NCI-H446 treated with DMSO at 0.1 percent for 48 hours (cell line): ENCODE measurements around the gene WDFY1.

Experiments used
- DNase-seq: peaks from one replicate; lab custom pipeline; 2025; lab: John Stamatoyannopoulos, UW

The WDFY1 gene

DNA sequence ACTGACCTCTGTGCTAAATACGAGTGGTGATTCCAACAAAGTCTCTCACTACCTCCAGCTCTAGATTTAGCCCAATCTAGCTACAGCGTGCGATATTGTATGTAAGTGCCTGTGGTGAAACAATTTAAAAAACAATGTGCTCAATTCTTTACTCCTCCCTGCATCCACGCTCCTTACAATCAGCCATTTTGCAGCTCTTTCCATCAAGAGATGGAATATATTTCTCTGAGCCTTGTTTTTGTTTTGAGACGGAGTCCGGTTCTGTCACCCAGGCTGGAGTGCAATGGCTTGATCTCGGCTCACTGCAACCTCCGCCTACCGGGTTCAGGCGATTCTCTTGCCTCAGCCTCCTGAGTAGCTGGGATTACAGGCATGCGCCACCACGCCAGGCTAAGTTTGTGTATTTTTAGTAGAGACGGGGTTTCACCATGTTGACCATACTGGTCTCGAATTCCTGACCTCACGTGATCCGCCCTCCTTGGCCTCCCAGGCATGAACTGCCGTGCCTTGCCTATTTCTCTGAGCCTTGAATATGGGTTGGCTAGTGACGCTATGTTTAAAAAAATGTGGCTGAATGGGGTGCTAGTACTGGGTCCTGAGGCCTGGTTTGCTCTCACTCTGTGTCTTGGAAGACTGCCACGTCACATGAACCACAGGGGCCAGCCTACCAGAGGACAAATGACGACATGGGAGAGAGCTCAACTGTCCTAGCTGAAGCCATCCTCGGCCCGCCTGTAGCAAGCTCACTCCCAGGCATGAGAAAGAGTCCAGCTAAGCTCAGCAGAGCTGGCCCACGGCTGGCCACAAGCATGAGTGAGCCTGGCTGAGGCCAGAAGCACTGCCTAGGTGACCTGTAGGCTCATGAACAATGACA lies 14.8 kb downstream of the WDFY1 start:
- DNase-seq, result no peak

- no peak for DNase-seq
Observed at GRCh38 chr2:223929571-223930102, 15.5 kb downstream of the WDFY1 start.

DNA sequence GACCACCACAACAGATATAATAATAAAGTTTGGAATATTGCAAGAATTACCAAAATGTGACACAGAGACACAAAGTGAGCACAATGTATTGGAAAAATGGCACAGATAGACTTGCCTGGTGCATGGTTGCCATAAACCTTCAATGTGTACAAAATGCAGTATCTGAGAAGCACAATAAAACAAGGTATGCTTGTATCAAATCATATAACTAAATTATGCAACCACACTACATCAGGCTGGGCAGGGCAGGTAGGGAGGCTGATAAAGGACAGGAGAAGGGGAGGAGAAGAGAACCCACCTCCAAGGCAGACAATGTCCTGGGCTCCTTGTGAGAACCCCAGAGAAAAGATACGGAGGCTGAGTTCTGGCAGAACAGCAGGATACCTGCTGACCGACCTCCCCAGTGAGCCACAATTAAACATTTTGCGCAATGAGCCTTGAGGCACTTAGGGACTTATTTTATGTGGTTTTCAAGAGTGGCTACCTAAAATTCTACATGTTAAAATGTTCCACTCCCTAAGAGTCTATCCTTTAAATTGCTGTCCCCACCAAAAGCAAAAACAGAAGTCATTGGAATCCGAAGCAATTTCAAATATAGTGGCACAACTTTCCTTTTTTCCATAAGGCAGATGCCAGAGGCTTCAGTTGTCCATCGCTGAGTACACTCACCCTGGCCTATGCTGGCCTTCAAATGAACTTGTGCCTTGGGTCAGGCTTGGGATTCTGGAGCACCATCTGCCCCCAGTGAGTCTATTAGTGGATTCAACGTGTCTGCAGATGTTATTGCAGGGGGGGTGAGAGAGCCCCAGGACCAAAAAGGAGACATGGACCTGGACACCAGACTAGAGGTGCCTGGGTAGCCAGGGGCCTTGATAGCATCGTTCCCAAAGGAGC lies 16.8 kb downstream of the WDFY1 start:
- DNase-seq, result no peak

- DNase-seq, result no peak
Observed at GRCh38 chr2:223925106-223925505, 20.0 kb downstream of the WDFY1 start.

DNA sequence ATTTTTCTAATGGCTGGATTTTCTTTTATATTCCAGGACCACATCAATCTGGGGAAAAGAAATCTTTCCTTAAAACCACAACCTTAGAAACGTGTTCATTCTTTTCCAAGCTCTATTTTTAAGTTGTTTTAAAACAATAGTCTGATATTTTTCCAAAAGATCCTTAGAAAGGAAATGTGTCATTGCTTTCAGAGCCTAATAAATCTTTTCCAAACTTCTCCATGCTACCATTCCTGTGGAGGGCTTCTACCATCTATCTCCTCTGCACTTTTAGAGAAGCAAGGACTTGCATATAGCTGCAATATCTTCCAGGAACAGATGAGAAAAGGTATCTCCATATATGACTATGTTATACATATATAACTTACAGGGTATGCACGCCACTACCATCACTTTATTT lies 21.2 kb downstream of the WDFY1 start:
- DNase-seq, result no peak

GRCh38 chr2:223922308-223922707 lies 22.8 kb downstream of the WDFY1 start:
- no peak for DNase-seq

DNA sequence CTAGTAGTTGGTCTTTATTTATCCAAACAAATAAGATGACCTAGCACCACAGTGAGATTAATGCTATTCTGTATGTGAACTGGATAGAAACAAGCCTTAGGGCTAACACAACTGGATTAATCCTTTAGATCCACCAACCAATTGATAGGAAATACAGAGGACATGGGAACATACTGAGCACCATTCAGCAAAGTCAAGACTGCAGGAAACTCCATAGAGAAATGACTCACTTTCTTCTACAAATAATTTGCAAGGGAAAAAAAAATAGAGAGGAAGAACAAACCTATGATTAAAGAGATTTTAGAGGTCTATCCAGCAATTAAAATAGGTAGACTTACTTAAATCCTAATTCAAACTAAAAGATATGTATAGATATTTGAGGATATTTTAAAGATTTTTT lies 23.9 kb downstream of the WDFY1 start:
- no peak for DNase-seq

DNA sequence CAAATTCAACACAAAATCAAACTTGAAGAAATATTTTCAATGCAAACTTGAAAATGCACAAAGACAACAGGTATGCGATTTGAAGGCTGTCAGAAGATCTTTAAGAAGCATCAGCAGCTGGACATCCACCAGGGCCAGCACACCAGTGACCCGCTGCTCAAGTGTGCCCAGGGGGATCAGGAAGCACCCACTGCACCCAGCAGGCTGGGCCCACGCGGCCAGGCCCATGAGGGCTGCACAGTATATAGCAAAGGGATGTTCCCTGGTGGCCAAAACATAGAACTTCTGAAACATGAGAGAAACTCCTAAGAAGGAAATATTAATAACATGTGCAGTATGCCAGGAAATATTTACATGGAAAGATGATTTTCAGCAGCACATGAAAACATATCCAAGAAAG lies 25.0 kb downstream of the WDFY1 start:
- no peak for DNase-seq

- no peak for DNase-seq
Observed at GRCh38 chr2:223918671-223919134, 26.4 kb downstream of the WDFY1 start.

DNA sequence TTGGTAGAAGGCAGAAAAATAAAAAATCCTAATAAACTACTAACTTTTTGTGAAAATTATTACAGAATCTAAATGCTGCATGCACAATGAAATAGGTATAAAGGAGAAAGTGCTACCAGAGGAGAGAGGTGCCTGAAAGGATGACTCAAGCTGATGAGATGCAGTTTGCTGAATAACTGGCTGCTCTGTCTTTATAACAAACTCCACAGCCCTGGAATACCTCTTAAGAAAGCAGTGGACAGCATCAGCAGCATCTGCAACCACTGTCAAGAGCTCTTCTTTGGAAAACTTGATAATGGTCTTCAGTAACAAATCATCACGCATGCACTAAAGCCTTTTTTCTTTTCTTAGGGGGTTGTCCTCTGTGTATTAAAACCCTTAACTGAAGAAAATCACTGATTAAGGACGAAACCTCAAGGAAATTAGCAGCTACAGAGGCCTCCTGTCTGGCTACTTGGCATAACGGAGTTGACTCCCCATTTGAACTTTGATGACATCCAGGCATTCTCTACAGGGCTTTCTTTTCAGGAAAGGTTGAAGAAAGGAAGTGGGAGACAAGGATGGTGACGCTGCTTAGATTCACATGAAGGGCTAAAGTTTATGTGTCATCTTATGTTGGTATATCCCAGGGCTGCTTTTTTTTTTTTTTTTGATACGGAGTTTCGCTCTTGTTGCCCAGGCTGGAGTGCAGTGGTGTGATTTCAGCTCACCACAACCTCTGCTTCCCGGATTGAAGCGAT lies 28.8 kb downstream of the WDFY1 start:
- DNase-seq, result no peak

DNA sequence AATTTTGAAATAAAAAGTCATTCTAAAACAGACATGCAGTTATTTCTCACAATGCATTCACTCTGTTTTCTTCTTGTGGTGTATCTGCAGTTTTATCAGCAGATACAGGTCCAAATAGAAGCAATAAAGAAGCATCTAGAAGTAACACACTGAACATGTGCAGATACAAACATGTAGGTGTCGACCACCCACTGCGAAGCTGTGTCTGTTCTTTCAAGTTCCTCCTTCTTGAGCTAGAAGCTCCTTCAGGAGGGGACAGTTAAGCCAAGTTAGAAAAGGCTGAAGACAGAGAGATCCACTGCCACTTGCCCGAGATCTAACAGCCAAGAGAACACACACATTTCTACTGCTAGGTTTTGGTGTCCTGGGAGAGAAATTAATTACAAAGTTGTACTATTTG lies 30.1 kb downstream of the WDFY1 start:
- DNase-seq, result no peak

- DNase-seq, result no peak
Observed at GRCh38 chr2:223914324-223914723, 30.8 kb downstream of the WDFY1 start.

- DNase-seq, result no peak
Observed at GRCh38 chr2:223909001-223909741, 36.0 kb downstream of the WDFY1 start.

DNA sequence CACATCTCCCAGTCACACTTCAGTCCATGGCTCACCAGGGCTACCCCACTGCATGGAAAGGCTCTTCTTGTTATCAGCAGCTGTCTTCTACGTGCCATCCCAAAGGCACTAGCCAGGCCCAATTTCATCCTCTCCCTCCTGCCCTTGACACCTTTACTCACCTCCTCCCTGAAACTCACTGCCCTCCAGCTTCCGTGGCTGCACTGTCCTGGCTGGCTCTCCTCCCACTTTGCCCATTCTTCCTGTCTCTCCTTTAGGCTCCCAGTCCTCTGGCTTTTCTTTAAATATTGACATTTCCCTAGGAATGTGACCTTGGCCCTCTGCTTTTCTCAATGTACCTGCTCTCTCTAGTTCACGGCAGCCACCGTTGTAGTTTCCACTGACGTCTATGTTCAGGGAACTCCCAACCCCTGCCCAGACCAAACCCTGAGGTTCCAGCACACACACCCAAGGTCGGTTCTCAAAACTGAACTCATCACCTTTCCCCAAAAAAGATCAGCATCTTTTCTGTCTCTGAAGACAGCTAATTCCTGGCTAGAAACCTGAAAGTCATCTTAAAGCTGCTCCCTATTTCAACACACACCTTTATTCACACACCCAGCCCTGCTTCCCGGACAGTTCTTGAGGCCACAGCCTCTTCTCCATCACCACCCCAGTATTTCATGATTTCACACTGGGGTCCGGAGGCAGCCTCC lies 36.7 kb downstream of the WDFY1 start:
- DNase-seq, result no peak

- DNase-seq, result no peak
Observed at GRCh38 chr2:223905996-223906395, 39.1 kb downstream of the WDFY1 start.

DNA sequence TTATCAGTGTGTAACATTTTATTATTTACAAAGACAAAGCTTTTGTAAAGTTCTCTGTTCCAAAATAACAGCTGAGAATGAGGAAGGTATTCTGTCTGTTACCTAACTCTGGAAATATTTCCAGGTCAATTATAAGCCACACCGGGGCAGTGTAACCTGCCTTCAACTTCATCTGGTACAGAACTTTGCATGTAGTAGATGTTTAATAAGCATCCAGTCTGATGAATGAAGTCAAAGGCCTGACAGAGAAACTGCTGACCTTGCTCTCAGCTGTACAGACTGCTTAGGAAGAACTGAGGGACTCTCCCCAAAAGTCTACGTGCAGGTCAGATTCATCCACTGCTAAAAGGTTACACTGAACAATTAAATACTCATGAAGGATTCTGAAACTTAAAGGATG lies 43.3 kb downstream of the WDFY1 start:
- DNase-seq, result no peak

DNA sequence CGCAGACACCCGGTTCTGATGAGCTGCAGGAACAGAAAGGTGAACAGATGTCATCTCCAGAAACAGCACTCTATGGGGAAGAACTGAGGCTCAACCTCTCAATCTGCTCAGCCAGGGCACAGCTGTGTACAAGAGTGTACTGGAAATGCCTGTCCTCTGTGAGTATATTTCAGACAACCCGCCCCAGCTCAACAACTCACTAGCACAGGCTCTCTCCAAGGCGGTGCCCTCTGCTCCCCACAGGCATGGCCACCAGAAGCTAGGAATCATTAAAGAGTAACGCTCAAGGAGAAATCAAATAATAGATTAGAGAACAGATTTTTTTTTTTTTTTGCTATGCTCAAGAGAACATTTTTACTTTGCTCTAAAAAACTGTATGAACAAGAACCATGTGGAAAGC lies 43.8 kb downstream of the WDFY1 start:
- no peak for DNase-seq

- DNase-seq, result no peak
Observed at GRCh38 chr2:223900531-223900930, 44.6 kb downstream of the WDFY1 start.

- no peak for DNase-seq
Observed at GRCh38 chr2:223900066-223900465, 45.1 kb downstream of the WDFY1 start.

GRCh38 chr2:223897669-223898330 lies 47.3 kb downstream of the WDFY1 start:
- DNase-seq, result no peak
